HG02943 (cell line): ENCODE measurements around the gene GOPC.

Experiments
- ATAC-seq: cut with Tn5 transposase; IDR thresholded peaks from one replicate; pipeline ENCODE4 v1.9.1; 2021; ENCODE audit warnings: mild to moderate bottlenecking, low read depth, moderate library complexity; ENCODE audit not compliant: unreplicated experiment

GOPC gene

GRCh38 chr6:117550078-117550600 lies 52.2 kb downstream of the GOPC start:
- ATAC-seq: no peak

GRCh38 chr6:117549611-117550010 lies 52.7 kb downstream of the GOPC start:
- ATAC-seq: no peak

GRCh38 chr6:117548797-117549301 lies 53.5 kb downstream of the GOPC start:
- ATAC-seq: no peak

- peak; percentile 73 for ATAC-seq
Observed at GRCh38 chr6:117547688-117548621, 54.4 kb downstream of the GOPC start.

- no peak for ATAC-seq
Observed at GRCh38 chr6:117546674-117547073, 55.6 kb downstream of the GOPC start.

- ATAC-seq: no peak
Observed at GRCh38 chr6:117545161-117545595, 57.1 kb downstream of the GOPC start.

GRCh38 chr6:117544716-117545115 lies 57.6 kb downstream of the GOPC start:
- ATAC-seq: no peak

GRCh38 chr6:117542493-117542892 lies 59.8 kb downstream of the GOPC start:
- no peak for ATAC-seq

- no peak for ATAC-seq
Observed at GRCh38 chr6:117540670-117541069, 61.6 kb downstream of the GOPC start.

GRCh38 chr6:117538615-117539014 lies 63.7 kb downstream of the GOPC start:
- no peak for ATAC-seq

- ATAC-seq: no peak
Observed at GRCh38 chr6:117536317-117536716, 66.0 kb downstream of the GOPC start.

- ATAC-seq: no peak
Observed at GRCh38 chr6:117534974-117535373, 67.3 kb downstream of the GOPC start.

GRCh38 chr6:117533775-117534174 lies 68.5 kb downstream of the GOPC start:
- no peak for ATAC-seq

GRCh38 chr6:117531809-117532725 lies 70.2 kb downstream of the GOPC start:
- ATAC-seq: no peak

- no peak for ATAC-seq
Observed at GRCh38 chr6:117531346-117531745, 71.0 kb downstream of the GOPC start.

- ATAC-seq: no peak
Observed at GRCh38 chr6:117530467-117531242, 71.7 kb downstream of the GOPC start.

GRCh38 chr6:117525607-117526006 lies 76.7 kb downstream of the GOPC start:
- ATAC-seq: no peak

GRCh38 chr6:117521791-117522502 lies 80.4 kb downstream of the GOPC start:
- ATAC-seq: no peak
